NCI-H1092 treated with DMSO at 0.1 percent for 48 hours (cell line): ENCODE measurements around the gene MANBA.

Experiments
- DNase-seq: peaks from one replicate; lab custom pipeline; 2025; lab: John Stamatoyannopoulos, UW

MANBA gene

GRCh38 chr4:102594000-102594399 is 166.8 kb downstream of the MANBA start:
- DNase-seq: no peak

- no peak for DNase-seq
Observed at GRCh38 chr4:102593147-102593546, 167.6 kb downstream of the MANBA start.

DNA sequence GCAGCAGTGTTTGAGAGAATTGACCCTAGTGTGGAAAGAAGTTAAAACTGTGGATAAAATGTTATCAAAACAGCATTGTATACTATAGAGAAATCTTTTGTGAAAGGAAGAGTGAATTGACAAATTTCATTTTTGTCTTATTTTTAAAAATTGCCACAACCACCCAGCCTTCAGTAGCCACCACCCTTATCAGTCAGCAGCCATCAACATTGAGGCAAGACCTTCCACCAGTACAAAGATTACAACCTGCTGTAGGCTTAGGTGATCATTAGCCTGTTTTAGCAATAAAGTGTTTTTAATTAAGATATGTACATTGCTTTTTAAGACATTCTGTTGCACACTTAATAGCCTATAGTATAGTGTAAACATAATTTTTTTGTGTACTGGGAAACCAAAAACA is 168.5 kb downstream of the MANBA start:
- DNase-seq: no peak

- no peak for DNase-seq
Observed at GRCh38 chr4:102589743-102590142, 171.0 kb downstream of the MANBA start.

- DNase-seq: no peak
Observed at GRCh38 chr4:102586644-102587021, 174.1 kb downstream of the MANBA start.

DNA sequence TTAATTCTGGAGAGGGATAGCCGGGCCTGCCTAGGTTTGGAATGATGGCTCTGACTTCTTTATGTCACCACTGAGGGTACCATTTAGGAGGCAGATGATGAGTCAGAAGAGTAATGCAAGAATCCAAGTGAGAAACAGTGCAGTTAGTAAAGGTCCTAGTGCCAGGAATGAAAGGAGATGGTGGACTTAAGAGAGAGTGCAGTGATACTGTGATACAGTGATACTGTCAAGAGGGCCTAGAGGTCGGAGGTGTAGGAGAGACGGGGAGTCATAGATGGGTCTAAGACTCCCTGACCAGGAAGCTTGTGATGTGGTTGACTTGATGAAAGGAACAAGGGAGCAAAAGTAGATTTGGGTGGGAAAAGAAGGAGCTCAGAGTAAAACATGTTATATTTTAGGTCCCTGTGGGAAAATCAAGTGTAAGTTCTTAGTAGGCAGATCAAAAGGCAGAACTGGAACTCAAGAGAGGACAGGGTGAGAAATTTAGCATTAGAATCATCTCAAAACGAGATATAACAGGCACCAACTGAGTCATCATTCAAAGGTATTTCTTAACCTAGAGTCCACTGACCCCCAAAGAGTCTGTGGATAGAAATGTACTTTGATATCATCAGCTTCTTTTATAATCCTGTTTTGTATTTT is 174.6 kb downstream of the MANBA start:
- no peak for DNase-seq

DNA sequence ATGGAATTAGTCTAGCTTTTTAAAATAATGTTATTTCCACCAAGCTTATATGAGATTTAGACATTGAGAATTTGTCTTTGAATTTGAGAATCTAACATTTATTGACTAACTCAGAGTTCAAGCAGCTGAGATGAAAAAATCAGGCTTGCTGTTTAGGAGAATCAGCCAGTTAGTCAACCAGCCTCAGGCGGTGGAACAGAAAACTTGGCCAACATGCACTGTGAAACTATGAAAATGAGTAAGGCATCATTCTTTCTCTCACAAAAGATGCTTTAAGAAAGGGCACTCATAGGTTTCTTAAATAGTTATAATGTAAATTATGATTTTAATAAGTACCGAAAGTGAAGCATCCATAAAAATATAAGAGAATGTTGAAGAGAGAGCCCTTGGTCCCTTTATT is 175.4 kb downstream of the MANBA start:
- DNase-seq: no peak

DNA sequence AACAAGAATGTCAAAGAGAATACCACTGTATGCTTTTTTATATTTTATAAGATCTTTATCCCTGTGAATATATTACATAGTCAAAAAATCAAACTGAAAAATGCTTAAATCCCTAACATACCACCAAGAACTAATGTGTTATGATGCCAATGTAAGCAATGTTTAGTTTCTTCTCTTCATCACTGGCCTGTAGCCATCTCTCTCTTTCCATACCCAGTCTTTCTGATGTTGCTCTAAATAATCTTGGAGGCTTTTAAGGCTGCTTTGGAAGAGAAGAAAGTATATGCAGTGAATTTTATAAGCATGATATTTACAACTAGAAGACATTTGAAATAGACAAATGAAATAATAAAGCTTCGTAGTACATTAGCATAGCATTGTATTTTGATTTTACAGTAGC is 176.7 kb downstream of the MANBA start:
- DNase-seq: no peak
